NCI-H2081 (cell line): ENCODE measurements around the gene ITFG1.

Experiments used
- DNase-seq, 2 experiments: peaks; one replicate each; lab custom pipeline; 2025; lab: John Stamatoyannopoulos, UW

ITFG1 gene

DNA sequence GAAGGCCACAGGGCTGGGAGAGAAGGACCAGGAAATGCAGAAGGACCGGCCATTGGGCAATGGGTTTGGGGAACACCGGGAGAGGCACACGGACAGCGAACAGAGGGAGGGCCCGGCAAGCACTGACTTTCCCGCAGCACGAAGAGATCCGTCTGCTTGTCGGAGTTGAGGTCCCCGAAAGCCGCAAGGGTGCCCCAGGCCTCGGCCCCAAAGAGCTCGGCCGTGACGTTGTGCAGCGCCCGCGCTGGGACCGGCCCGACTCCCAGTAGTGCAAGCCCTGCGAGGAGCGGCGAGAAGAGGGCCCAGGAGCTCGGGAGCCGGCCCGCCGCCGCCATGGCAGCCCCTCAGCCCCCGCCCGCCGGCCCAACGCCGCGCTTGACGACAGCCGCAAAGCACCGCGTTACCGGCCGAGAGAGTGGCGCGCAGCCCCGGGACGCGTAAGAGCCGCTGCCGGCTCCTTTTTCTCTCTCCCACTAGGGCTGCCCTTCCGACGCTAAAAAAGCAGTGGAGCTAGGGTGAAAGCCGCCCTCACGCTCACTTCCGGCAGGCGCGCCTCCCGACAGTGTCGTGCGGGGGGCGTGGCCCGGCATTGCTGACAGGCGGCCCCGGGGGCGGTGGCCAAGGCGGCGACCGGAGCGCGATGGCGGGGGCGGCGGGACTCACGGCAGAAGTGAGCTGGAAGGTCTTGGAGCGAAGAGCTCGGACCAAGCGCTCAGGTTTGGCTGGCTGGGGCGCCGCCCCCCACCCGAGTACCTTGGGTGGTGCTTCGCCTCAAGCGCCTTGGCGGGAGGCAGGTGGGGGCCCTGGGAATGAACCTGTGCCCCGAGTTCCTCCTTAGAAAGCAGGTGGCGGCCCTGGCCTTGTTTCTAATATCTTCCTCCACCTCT, at the start of gene ITFG1, which contains the start of gene PHKB:
ITFG1 (minus strand) TSS at position 353 of the 887 bp plus-strand sequence; CDS start at position 335, 18 bp downstream.
PHKB (plus strand) TSS at position 621 of the 887 bp plus-strand sequence; CDS start at position 641, 20 bp downstream.
- peak; percentile 74 to 87 for DNase-seq

DNA sequence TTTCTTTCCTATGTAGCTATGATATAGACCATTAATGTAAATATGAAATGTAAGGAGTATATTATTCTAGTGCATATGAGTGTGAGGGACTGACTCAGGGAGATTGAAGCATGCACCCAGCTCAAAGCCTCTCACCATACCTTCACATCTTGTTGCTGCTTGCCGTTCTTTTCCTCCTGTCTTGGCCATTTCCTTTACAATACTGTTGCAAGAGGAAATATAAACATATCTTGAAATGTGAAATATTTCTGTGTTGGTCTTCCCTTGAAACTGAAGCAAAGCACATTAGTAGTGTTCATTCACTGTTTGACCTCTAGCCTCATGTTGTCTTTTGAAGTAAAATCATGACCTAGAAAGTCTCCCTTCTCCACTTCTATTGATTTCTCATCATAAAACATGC, 46.8 kb upstream of the ITFG1 start:
- DNase-seq: no peak

DNA sequence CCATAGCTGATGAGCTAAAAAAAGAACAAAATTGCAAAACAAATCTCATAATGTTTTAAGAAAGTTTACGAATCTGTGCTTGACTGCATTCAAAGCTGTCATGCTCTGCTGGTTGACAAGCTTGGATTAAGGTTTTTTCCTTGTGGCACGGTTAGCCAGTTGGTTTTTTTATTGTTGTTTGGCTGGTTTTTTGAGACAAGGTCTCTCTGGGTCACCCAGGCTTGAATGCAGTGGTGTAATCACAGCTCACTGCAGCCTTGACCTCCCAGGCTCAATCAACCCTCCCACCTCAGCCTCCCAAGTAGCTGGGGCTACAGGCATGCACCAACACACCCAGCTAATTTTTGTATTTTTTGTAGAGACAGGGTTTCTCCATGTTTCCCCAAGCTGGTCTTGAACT, 45.9 kb upstream of the ITFG1 start:
- DNase-seq: no peak

DNA sequence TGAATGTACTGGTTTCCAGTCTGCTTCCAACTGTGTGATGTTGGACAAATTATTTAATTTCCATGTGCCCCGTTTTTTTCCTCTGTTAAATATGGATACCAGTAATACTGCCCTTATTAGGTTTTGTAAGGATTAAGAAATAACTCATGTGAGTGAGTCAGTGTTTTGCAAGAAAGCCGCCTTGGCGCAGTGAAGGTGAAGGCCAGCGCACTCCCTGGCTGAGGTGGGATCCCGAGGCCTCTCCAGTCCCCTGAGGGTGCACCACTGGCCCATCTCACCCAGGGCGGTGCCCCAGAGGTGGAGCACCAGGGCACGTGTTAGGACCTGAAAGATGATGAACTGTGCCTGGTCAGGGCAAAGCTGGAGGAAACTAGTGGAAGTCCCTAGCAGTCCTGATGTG, 43.7 kb upstream of the ITFG1 start:
- DNase-seq: no peak

DNA sequence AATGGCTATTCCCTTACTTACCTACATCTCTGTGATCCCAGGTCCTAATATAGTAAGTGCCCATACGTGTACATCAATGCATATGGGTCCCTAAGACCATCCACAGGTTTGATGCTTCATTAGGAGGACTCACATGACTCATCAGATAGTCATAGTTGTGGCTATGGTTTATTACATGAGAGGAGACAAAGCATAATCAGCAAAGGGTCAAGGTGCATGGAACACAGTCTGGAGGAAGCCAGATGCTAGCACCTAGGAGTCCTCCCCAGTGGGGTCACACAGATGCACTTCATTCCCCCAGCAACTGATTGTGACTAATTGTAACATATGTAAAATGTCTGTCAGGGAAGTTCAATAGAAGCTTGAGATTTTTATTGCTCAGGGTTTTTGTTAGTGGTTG, 43.1 kb upstream of the ITFG1 start:
- no peak for DNase-seq

DNA sequence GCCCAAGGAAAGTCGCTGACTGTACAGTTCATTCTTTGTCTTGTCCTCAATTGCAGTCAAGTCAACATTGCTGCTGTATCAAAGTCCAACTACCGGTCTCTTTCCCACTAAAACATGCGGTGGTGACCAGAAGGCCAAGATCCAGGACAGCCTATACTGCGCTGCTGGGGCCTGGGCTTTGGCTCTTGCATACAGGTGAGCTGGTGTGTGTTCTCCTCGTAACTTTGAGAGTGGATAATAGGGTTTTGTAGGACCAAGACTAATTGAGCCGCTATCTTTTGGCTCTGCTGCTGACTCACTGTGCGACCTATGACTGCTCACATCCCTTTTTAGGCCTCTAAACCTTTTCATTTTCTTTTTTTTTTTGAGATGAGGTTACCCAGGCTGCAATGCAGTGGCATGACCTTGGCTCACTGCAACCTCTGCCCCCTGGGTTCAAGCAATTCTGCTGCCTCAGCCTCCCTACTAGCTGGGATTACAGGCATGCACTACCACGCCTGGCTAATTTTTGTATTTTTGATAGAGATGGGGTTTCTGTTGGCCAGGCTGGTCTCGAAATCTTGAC, 38.9 kb upstream of the ITFG1 start:
- no peak for DNase-seq

DNA sequence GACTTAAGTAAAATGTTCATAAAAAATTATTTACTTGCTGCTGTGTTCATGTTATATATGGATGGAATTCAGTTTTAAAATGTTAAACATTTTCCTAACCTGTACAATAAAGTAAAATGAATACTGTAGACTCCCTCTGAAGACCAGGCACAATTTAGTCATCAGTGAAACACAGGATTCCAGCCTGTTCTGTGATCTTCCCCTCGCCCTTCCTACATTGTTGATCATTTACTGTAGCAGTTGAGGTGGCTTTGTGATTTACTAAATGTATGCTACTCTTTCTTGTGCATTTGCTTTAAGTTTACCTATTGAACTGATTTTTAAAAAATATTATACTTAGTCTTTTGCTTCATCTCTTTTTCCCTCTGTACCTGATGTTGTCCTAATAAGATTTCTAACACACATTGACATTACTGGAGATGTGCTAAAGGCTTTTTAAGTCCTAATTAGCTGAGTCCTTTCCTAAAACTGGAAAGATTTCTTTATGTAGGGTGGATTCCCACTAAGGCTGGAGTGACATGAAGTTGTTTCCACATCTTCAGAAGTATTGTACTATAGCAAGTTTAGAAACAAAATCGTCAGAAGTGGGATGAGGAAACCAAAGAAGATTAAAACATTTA, 38.3 kb upstream of the ITFG1 start:
- DNase-seq: no peak

DNA sequence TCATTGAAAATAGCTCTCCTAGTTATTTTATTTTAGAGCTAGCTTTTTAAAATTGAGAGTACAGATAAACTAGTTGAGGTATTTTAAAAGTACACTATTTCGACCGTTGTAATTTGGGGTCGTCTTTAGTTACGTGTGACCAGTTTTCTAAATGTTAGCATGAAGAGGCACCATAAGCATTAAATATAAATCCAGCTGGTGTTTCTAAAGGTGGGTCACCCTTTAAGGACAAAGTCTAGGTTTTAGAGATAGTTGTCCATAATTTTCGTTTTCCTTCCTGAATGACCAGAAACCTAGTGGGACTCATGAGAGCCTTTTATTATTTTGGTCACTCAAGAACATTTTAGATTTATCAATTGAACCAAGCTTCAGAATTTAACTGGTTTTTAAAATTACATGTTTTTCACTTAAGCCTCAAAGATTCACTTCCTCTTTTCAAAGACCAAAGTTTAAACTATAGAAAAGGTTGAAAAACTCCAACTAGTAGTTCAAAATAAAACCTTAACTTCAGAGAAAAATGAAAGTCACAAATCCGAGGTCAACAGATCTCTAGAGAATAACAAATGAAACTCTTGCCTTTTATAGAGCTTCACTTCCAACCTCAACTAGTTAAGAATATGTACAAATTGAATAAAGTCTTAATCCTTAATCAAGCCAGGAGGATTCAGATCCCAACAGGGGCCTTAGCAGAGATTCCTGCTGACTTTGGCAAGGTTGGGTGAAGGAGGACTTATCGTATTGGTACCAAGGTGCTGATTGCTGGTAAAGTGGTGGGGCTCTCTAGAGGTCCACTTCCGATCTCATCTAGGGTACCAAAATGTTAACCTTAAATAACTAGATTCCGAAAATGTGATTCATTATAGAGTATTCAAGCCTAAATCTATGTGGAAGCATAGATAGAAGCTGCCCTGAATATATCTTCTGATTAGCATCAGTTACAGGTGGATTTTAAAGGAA, 32.8 kb upstream of the ITFG1 start:
- DNase-seq: no peak

DNA sequence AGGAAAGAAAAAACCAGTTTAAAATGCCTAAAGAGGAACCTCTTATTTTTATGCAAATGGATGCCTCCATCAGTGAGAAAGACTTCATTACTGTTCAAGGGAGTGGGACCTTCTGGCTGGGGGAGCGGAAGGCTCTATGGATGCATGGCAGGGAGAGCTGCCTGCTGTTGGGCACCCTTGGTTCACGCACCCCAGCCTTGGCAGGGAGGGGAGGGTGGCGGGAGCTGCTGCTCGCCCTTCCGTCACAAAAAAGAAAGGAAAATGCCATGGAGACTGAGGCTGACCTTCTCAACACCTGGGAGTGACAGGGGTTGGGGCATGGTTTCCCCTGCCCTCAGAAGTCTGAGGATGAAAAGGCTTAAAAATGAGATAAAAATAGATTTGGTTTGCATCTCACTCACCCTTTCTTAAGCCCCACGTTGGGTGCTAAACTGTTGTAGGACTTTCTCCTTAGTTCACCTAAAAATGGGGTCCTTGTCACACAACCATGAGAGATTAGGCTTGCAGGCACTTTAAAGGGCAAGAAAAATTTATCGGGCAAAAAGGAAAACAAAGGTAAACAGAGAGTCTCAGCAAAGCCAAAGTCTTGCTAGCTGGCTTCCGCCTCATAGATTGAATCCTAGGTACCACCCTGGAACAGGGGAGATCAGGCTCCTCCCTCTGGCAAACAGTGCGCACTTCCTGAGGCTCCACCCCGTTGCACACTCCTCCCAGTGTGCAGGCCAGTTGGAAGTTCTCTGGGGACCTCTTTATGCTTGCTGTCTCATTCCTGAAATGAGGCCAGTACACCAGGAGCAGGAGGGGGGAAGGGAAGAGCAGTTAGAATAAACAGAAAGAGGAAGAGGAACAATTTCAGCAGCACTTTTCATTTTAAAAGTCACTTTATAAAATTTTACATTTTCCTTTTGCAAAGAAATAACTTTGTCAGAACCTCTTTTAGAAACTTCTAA, 31.8 kb upstream of the ITFG1 start:
- no peak for DNase-seq

DNA sequence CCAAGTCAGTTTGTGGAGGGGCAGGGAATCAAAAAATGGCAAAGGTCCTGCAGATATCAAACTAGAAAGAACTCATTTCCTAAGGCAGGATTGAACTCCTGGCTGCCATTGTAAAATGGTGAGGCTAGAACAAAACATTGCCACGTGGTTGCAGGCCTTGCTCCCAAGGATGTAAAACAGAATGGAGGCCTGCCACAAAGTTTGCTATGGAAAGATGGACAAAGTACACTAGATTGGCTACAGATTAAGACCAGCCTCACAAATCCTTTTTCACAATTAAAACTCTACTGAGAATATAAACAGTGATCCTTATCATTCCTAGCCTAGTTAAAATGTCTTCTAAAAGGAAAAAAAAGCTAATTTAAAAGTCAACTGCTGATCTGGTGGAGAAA, 31.2 kb upstream of the ITFG1 start:
- no peak for DNase-seq

DNA sequence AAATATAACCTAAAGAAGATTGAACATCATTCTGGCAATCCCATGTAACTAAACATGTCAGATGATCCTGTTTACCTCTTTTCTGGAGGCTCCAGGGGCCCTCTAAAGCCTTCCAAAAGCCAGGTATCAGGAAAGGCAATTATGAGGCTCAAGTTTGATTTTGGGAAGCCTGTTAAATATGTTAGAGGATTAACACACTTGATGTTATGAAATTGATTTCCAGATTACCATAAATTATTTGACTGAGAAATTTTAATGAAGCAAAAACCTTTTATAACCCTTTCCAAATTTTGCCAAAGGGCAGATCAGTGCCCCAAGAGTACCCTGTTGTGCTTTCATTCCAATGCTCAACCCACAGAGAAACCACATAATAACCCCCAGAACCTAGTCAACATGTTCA, 29.6 kb upstream of the ITFG1 start:
- no peak for DNase-seq

DNA sequence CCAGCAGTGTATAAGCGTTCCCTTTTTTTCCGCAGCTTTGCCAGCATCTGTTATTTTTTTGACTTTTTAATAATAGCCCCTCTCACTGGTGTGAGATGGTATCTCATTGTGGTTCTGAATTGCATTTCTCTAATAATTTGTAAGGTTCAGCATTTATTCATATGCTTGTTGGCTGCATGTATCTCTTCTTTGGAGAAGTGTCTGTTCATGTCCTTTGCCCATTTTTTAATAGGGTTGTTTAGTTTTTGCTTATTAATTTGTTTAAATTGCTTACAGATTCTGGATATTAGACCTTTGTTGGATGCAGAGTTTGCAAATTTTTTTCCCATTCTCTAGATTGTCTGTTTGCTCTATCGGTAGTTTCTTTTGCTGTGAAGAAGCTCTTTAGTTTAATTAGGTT, 27.2 kb upstream of the ITFG1 start:
- no peak for DNase-seq

DNA sequence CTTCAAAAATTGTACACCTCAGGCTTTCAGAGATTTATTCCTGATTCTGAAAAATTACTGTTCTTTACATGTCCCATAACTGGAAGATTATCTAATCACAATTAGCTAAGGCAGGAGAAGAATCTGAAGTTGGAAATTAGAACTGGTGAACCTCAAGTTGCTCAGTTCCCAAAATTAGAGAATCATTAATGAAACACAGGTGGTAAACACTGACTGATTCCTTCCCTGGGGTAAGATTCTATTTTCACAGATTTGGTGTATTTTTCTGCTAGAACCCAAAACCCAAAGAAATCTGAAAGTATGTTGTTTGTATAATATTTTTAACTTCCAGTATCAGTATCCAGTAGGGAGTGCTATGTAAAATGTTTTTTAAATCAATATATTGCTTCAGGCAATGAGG, 26.0 kb upstream of the ITFG1 start:
- no peak for DNase-seq

DNA sequence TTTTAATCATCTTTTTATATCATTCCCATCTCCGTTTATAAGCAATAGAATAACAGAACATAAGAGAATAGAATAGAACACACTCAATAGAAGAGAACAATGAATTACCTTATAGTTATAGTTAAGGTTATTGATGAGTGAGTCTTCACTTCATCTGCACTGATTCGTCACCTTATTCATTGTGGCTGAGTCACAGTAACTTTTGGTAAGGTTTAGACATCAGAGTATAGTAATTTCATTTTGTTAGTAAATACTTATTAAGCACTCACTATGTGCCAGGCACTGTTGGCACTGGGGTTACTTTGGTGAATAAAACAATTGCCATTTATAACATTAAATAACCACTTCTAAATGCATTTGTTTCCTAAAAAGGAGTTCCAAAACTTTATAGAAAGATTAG, 22.8 kb upstream of the ITFG1 start:
- no peak for DNase-seq

DNA sequence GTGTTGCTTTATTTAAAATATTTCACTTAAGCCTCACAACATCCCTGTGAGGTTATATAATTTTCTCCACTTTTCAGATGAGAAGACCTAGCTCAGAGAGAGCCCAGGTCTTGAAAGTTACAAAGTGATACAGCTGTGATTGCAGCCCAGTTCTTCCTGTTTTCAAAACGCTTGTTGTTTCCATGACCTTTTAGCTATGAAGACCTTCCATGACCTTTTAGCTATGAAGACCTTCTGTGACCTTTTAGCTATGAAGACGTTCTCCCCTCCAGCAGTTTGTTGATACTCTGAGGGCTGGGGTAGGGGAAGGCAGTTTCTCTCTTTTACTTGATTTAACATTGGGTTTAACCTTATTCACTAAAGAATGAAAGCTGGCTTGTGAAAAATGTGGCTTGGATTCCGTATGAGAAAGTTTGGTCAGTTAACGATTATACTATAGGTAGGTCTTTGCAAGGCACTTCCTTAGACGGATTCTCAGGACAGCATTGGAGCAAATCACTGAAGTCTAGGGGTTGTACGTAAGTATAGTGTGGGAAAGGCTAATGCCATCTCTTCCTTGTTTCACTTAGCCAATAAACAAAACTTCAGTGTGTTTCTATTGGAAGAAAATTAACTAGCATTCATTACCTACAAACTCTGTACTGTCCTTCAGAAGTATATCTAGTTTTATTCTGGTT, 21.0 kb upstream of the ITFG1 start:
- no peak for DNase-seq

DNA sequence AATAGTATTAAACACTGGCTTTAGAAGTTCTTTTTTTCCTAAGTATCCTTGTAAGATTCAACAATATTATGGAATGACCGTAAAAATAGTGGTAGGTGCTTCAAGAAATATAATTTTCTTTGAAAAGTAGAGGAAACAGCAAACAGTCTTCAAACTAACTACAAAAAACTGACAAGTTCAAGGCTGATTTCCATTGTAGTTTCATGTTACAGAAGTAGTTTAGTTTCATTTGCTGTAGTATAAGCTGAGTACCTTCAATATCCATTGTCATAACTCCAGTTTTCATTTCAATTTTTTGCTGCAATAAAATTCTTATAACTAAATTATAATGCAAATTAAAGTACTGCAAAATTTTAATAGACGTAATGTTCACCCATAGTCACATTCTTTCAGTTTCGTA, 19.5 kb upstream of the ITFG1 start:
- no peak for DNase-seq

DNA sequence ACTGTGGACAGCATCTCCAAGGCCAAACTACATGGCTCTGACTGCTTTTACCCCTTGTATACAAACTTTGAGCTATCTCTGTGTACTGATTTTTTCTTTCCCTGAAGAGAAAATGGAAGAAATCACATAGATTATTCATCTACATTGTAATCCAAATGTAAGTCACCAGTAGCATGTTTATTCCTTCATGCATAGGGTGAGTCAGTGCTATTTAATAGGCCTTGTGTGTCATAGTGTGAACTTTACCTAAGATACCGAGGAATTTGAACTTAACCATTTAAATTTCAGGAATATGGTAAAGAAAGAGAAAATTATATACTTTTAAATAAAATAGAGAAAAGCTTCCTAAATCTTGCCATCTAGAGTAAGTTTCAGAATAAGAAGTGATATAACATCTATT, 16.8 kb upstream of the ITFG1 start:
- DNase-seq: no peak

DNA sequence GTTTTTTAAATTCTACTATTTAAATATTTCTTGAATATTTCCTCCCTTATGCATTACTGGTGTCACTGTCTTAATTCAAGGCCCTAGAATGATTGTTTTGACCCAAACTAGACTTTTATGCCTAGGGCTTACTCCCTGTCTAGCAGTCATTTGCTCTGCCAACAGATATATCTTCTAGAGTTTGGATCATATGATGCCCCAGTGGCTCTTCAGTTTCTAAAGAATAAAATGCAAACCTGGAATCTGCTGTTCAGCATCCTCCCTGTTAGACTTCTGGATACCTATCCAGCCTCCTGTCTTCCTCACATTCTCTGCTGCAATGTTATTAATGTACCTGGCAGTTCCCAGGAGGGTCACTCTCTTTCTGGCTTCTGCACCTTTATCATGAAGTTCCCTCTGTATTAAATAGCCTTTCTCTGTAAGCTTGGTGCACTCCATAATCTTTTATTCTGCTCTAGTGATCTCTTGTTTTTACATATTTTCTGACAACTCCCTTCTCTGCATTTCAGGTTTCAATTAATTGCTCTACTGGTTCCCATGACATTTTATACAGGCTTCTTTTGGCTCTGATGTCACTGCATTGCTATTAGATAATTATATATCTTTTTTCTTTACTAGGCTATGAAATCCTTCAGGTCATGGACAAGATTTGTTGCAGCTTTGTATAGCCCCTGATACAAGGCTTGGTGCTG, 15.9 kb upstream of the ITFG1 start:
- DNase-seq: no peak

DNA sequence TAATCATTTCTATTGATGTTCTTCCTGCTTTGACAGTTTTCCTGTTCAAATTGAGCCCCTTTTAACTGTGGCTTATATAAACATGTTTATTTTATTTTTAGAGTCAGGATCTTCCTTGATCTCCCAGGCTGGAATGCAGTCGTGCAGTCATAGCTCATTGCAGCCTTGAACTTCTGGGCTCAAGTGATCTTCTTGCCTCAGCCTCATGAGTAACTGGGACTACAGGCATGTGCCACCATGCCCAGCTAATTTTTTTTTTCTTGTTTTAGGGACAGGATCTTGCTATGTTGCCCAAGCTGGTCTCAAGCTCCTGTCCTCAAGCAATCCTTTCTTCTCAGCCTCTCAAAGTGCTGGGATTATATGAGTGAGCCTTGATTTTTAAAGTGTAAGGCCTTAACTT, 14.9 kb upstream of the ITFG1 start:
- DNase-seq: no peak

DNA sequence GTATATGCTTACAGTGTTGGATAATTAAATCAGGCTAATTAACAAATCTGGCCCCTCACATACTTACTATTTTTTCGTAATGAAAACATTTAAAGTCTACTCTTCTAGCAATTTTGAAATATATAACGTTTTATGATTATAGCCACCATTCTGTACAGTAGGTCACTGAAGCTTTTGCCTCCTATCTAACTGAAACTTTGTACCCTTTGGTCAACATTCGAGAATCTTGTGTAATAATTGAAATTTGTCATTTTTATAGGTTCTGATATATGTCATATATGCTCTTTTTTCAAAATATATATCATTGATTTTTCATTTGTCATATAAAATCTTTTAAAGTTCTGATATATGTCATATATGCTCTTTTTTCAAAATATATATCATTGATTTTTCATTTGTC, 12.9 kb upstream of the ITFG1 start:
- DNase-seq: no peak
